Adrenal gland (tissue), 12 donors: Measurements from ENCODE around the gene SLC7A9. TPM values are rescaled to one million over a fixed set of nuclear protein-coding genes. Genes with fewer than 3 reads are reported as not detected.

Experiments
- DNase-seq, 7 donors: peaks; one replicate each; pipeline ENCODE4 v3.0.0-alpha.2; 2019 to 2020
- H3K27ac ChIP-seq, 5 donors: fragments of 200-600 bp; sonication (generic) in 4 of 5; 1 replicate in 3 of 5; 2 replicates in 2 of 5; pipeline versions ENCODE4 v1.5.1 to v1.8.0; 2016 to 2020; ENCODE audit warnings: mild to moderate bottlenecking in 1 of 5
- H3K27me3 ChIP-seq: fragments of 200-600 bp; 2 replicates; pipeline ENCODE4 v1.8.0; 2021
- H3K36me3 ChIP-seq, 2 donors: fragments of 200-600 bp; replicated peaks in 1 of 2; 1 replicate in 1 of 2; 2 replicates in 1 of 2; pipeline versions ENCODE4 v1.5.1 to v1.8.0; 2018 to 2022
- H3K4me1 ChIP-seq, 2 donors: fragments of 200-600 bp; replicated peaks in 1 of 2; 1 replicate in 1 of 2; 2 replicates in 1 of 2; pipeline versions ENCODE4 v1.5.1 to v1.8.0; 2018 to 2021
- H3K4me3 ChIP-seq, 4 donors: fragments of 200-600 bp; sonication (generic) in 3 of 4; one replicate each; pipeline ENCODE4 v1.5.1; 2016 to 2018
- H3K9me3 ChIP-seq, 3 donors: fragments of 200-600 bp; sonication (generic) in 1 of 3; replicated peaks in 1 of 3; 1 replicate in 2 of 3; 2 replicates in 1 of 3; pipeline versions ENCODE4 v1.5.1 to v1.8.0; 2016 to 2021
- CTCF ChIP-seq, 6 experiments: fragments of 450-650 bp in 4 of 6; fragments of 200-600 bp in 2 of 6; sonication (generic) in 1 of 6; IDR thresholded peaks; 1 replicate in 5 of 6; 2 replicates in 1 of 6; pipeline versions ENCODE4 v1.5.1 to v1.8.0; 2016 to 2021; ENCODE audit warnings: antibody characterized with exemption in 6 of 6, mild to moderate bottlenecking in 2 of 6, moderate library complexity in 1 of 6
- POLR2A ChIP-seq, 2 donors: fragments of 450-650 bp; IDR thresholded peaks; one replicate each; pipeline ENCODE4 v1.6.1; 2017; ENCODE audit warnings: antibody characterized with exemption in 2 of 2, mild to moderate bottlenecking in 2 of 2, moderate library complexity in 1 of 2
- WGBS, 4 donors: extraction: QIAGEN DNeasy Blood & Tissue Kit in 2 of 4; methylation state at CpG; one replicate each; pipeline versions ENCODE4 v1.1.5 to v1.1.7; 2013 to 2017; 5-methylcytosine and 5-hydroxymethylcytosine counted together
- intact Hi-C, 2 donors: fragments of 100-400 bp; cut with DNase I; formaldehyde crosslinking; loops; one replicate each; pipeline versions ENCODE4 v1.14.1 to v1.15.0; 2022 to 2023
- polyA plus RNA-seq, 3 donors: library from polyadenylated mRNA; stranded (reverse); fragments of 200-250 nt in 2 of 3; fragments of 350-450 nt in 1 of 3; fragmentation: Illumina TruSeq in 1 of 3; extraction: RNeasy Lipid Tissue Mini Kit (QIAGEN cat#74804) in 1 of 3; gene quantifications; one replicate each; pipeline ENCODE4 v1.2.3, GENCODE V29; 2013 to 2014
- total RNA-seq, 9 donors: library from RNA; depleted of rRNA in 4 of 9; stranded (reverse); fragments of >200 nt in 4 of 9; fragments of 120-200 nt in 1 of 9; fragmentation: NEBNext Ultra II Directional in 1 of 9; extraction: Animal tissue kit (Norgen Biotek cat#: 25700) in 1 of 9; gene quantifications; one replicate each; pipeline versions ENCODE4 v1.1.0 to v1.2.4, GENCODE V29; 2013 to 2023
- donor health status: healthy with polysubstance abuse.
- donor health status: Bipolar disorder and iron deficiency.
- donor health status: DM: yes; HTN: yes; CAD: no.
- donor health status: DM: no; HTN: no; CAD: no.
- donor health status: DM: no; HTN: no; CAD: no.
- donor health status: DM: yes; HTN: yes; CAD: no.

Gene SLC7A9
- total and polyA plus RNA-seq, 12 donors = 0.11 to 0.51 (median 0.48) TPM; not detected in 5

- Histone ChIP-seq H3K9me3 (no peaks in the 10 kb centered on the region), H3K27ac (no peak overlapping the region), H3K27me3 (no peaks in the 10 kb centered on the region), H3K36me3 (no peaks in the 10 kb centered on the region), H3K4me1 (peaks cover under 1 to 14% of the 10 kb centered on the region in 2 donors), H3K4me3 (peak overlapping the region in 1 of 4 donors; percentile 11)
- no peak for TF ChIP-seq POLR2A (IDR thresholded peaks at IDR 0.05)
- DNase-seq = peak; percentile 29 to 58 (median 51)
- intact Hi-C loops = no loop called here
- 38 to 51% (median 44%) methylated on average over 13 to 15 of the region's 15 CpGs for WGBS, 4 donors
Observed at GRCh38 chr19:32813862-32814425, 55.6 kb downstream of the SLC7A9 start.

GRCh38 chr19:32812571-32812970 lies 57.0 kb downstream of the SLC7A9 start:
- Histone ChIP-seq H3K27me3 (no peaks in the 10 kb centered on the region), H3K4me1 (peaks cover 2 to 17% of the 10 kb centered on the region in 2 donors), H3K36me3 (no peaks in the 10 kb centered on the region), H3K4me3 (no peak overlapping the region), H3K27ac (no peak overlapping the region), H3K9me3 (no peaks in the 10 kb centered on the region)
- 74 to 96% (median 89%) methylated on average over 3 of the region's 3 CpGs for WGBS, 4 donors
- TF ChIP-seq POLR2A (IDR thresholded peaks at IDR 0.05) (no peak), CTCF (IDR thresholded peaks at IDR 0.05) (no peak)
- no peak for DNase-seq
- intact Hi-C loops = no loop called here

- H3K9me3 ChIP-seq = no peaks in the 10 kb centered on the region
- intact Hi-C loops = no loop called here
- H3K27me3 ChIP-seq = no peaks in the 10 kb centered on the region
- TF ChIP-seq CTCF (IDR thresholded peaks at IDR 0.05) = no peak
- no peak for TF ChIP-seq POLR2A (IDR thresholded peaks at IDR 0.05)
- no peak overlapping the region for H3K27ac ChIP-seq
- 84 to 92% (median 87%) methylated on average over 10 of the region's 10 CpGs for WGBS, 4 donors
- H3K4me1 ChIP-seq = peaks cover 2 to 17% of the 10 kb centered on the region in 2 donors
- no peak for DNase-seq
- no peak overlapping the region for H3K4me3 ChIP-seq
- H3K36me3 ChIP-seq = no peaks in the 10 kb centered on the region
Observed at GRCh38 chr19:32812036-32812435, 57.5 kb downstream of the SLC7A9 start.

GRCh38 chr19:32811151-32811550 lies 58.4 kb downstream of the SLC7A9 start:
- Histone ChIP-seq H3K36me3 (no peaks in the 10 kb centered on the region), H3K4me1 (peaks cover 2 to 17% of the 10 kb centered on the region in 2 donors)
- intact Hi-C loops = no loop called here

More at GRCh38 chr19:32811151-32811550, 58.4 kb downstream of the SLC7A9 start:
- WGBS, 4 donors = 88 to 94% (median 91%) methylated on average over 11 of the region's 11 CpGs
- H3K27ac ChIP-seq = no peak overlapping the region
- no peaks in the 10 kb centered on the region for H3K9me3 ChIP-seq
- TF ChIP-seq POLR2A (IDR thresholded peaks at IDR 0.05) = no peak
- TF ChIP-seq CTCF (IDR thresholded peaks at IDR 0.05) = no peak
- DNase-seq = no peak
- H3K27me3 ChIP-seq = no peaks in the 10 kb centered on the region
- H3K4me3 ChIP-seq = no peak overlapping the region
